GM12878 (cell line): ENCODE measurements around the gene SLC6A20. TPM values are rescaled to one million over a fixed set of nuclear protein-coding genes. Genes with fewer than 3 reads are reported as not detected.

ENCODE experiments used
- ATAC-seq: fragments of 200-7000 bp; cut with Tn5 transposase; 3 replicates; pipeline ENCODE4 v1.9.1; 2020; ENCODE audit warnings: mild to moderate bottlenecking, moderate library complexity
- BruUV-seq: library from RNA; stranded (reverse); fragments of 400-500 nt; replicated peaks from 2 replicates; lab custom pipeline; 2021; lab: Mats Ljungman, UMichigan
- CTCF ChIA-PET: fragments of 300-600 bp; sonication (Branson Sonifier 250); formaldehyde crosslinking; extraction: SDS; loops from one replicate; lab custom pipeline; 2021; ENCODE audit warnings: inconsistent platforms; lab: Yijun Ruan, JAX
- POLR2A ChIA-PET: fragments of 350-600 bp; formaldehyde crosslinking; extraction: SDS; loops from one replicate; lab custom pipeline; 2021; ENCODE audit warnings: inconsistent platforms; lab: Charles Lee
- RAD21 ChIA-PET: fragments of 300-600 bp; sonication (Branson Sonifier 250); formaldehyde crosslinking; loops from one replicate; lab custom pipeline; 2023; ENCODE audit warnings: antibody characterized with exemption; ENCODE audit not compliant: unreplicated experiment; lab: Charles Lee
- SMC1A ChIA-PET: fragments of 300-600 bp; sonication (Branson Sonifier 250); formaldehyde crosslinking; loops from one replicate; lab custom pipeline; 2023; ENCODE audit not compliant: unreplicated experiment, uncharacterized antibody; lab: Charles Lee
- DNase-seq: peaks from one replicate; pipeline ENCODE4 v3.0.0-alpha.2; 2011; ENCODE audit warnings: low read depth, low spot score
- FAIRE-seq: peaks from 3 replicates; lab custom pipeline; 2011; peaks lifted over from hg19 to GRCh38; lab: Jason Lieb, UNC
- H2AFZ ChIP-seq: 2 replicates; pipeline ENCODE4 v1.6.0; 2011; ENCODE audit warnings: low read depth, low read length, control low read depth; ENCODE audit not compliant: control insufficient read depth
- H3K27ac ChIP-seq: 2 replicates; pipeline ENCODE4 v1.5.1; 2011; ENCODE audit warnings: control low read depth; ENCODE audit not compliant: control insufficient read depth, insufficient read depth
- H3K27me3 ChIP-seq, 2 experiments: replicated peaks in 1 of 2; 2 replicates each; pipeline versions ENCODE4 v1.6.0 to v1.6.1; 2011; ENCODE audit warnings: low read length in 1 of 2; ENCODE audit not compliant: control insufficient read depth in 2 of 2, insufficient read depth in 2 of 2
- H3K36me3 ChIP-seq, 2 experiments: 2 replicates each; pipeline ENCODE4 v1.5.1; 2011; ENCODE audit warnings: low read length in 1 of 2; ENCODE audit not compliant: control insufficient read depth in 2 of 2, insufficient read depth in 2 of 2
- H3K4me1 ChIP-seq: 2 replicates; pipeline ENCODE4 v1.6.1; 2011; ENCODE audit warnings: mild to moderate bottlenecking, low read length, moderate library complexity, mixed read lengths; ENCODE audit not compliant: control insufficient read depth, insufficient read depth
- H3K4me2 ChIP-seq: 2 replicates; pipeline ENCODE4 v1.6.0; 2011; ENCODE audit warnings: control low read depth; ENCODE audit not compliant: control insufficient read depth, insufficient read depth
- H3K4me3 ChIP-seq: fragments of 200-600 bp; sonication (generic); 2 replicates; pipeline ENCODE4 v1.5.1; 2016
- H3K79me2 ChIP-seq: 2 replicates; pipeline ENCODE4 v1.6.0; 2011; ENCODE audit warnings: low read length; ENCODE audit not compliant: control insufficient read depth, insufficient read depth
- H3K9ac ChIP-seq: 2 replicates; pipeline ENCODE4 v1.8.0; 2011; ENCODE audit warnings: low read length, control low read depth, mixed read lengths; ENCODE audit not compliant: control insufficient read depth, insufficient read depth
- H3K9me3 ChIP-seq: replicated peaks from 3 replicates; pipeline ENCODE4 v1.5.1; 2011; ENCODE audit warnings: mild to moderate bottlenecking, low read length; ENCODE audit not compliant: control insufficient read depth, insufficient read depth
- H4K20me1 ChIP-seq: 2 replicates; pipeline ENCODE4 v1.6.0; 2011; ENCODE audit not compliant: control insufficient read depth, insufficient read depth
- ATF3 ChIP-seq: IDR thresholded peaks from 2 replicates; pipeline ENCODE4 v1.6.1; 2011; ENCODE audit warnings: low read depth, mild to moderate bottlenecking, low read length, moderate library complexity, borderline replicate concordance; ENCODE audit errors: extremely low read depth
- CBFB ChIP-seq: IDR thresholded peaks from 2 replicates; pipeline ENCODE4 v1.6.1; 2016; ENCODE audit warnings: antibody characterized with exemption, low read depth
- CBX5 ChIP-seq: sonication (generic); IDR thresholded peaks from 2 replicates; pipeline ENCODE4 v1.6.1; 2016; ENCODE audit warnings: low read depth, moderate library complexity, mild to moderate bottlenecking, inconsistent platforms
- KAT2A ChIP-seq: conservative IDR thresholded peaks from 2 replicates; pipeline ENCODE4 v1.6.1; 2011; ENCODE audit warnings: low read depth, low read length; ENCODE audit not compliant: control insufficient read depth
- NBN ChIP-seq: fragments of 450-650 bp; IDR thresholded peaks from 2 replicates; pipeline ENCODE4 v1.6.1; 2016
- NFIC ChIP-seq: IDR thresholded peaks from 2 replicates; pipeline ENCODE4 v1.6.1; 2012; ENCODE audit warnings: low read depth, mild to moderate bottlenecking, inconsistent platforms, low read length, moderate library complexity
- NFYB ChIP-seq: IDR thresholded peaks from 2 replicates; pipeline ENCODE4 v1.6.1; 2011; ENCODE audit warnings: low read depth, mild to moderate bottlenecking, low read length, improper control_type of control experiment, moderate library complexity; ENCODE audit not compliant: insufficient read depth
- NR2F1 ChIP-seq: fragments of 450-650 bp; conservative IDR thresholded peaks from 2 replicates; pipeline ENCODE4 v1.6.1; 2017; ENCODE audit warnings: mild to moderate bottlenecking
- SIN3A ChIP-seq: IDR thresholded peaks from 2 replicates; pipeline ENCODE4 v1.6.1; 2012; ENCODE audit warnings: low read depth, low read length, improper control_type of control experiment
- SP1 ChIP-seq: IDR thresholded peaks from one replicate; pipeline ENCODE4 v1.6.1; 2011; ENCODE audit warnings: low read depth, low read length
- TCF12 ChIP-seq: IDR thresholded peaks from 2 replicates; pipeline ENCODE4 v1.6.1; 2011; ENCODE audit warnings: low read depth, mild to moderate bottlenecking, low read length
- ZBTB4 ChIP-seq: fragments of 450-650 bp; formaldehyde crosslinking; IDR thresholded peaks from 2 replicates; pipeline ENCODE4 v1.4.0; 2022; ENCODE audit warnings: mild to moderate bottlenecking, moderate library complexity
- ZNF217 ChIP-seq: fragments of 450-650 bp; IDR thresholded peaks from 2 replicates; pipeline ENCODE4 v1.6.1; 2017; ENCODE audit warnings: antibody characterized with exemption, mild to moderate bottlenecking
- ZNF592 ChIP-seq: fragments of 450-650 bp; IDR thresholded peaks from 2 replicates; pipeline ENCODE4 v1.6.1; 2017; ENCODE audit warnings: mild to moderate bottlenecking, moderate library complexity
- WGBS: methylation state at CpG from one replicate; pipeline ENCODE4 v1.1.6; 2016; ENCODE audit warnings: low lambda C conversion rate; ENCODE audit not compliant: insufficient replicate concordance, insufficient coverage; ENCODE audit errors: missing lambda C conversion rate; 5-methylcytosine and 5-hydroxymethylcytosine counted together
- in situ Hi-C: fragments of 300-500 bp; cut with MboI; formaldehyde crosslinking; loops from 9 replicates; pipeline ENCODE4 v1.14.3; 2018; ENCODE audit warnings: mixed read lengths
- intact Hi-C: fragments of 100-400 bp; cut with micrococcal nuclease; formaldehyde crosslinking; loops from one replicate; pipeline ENCODE4 v1.14.2; 2022; ENCODE audit not compliant: unreplicated experiment
- polyA plus RNA-seq, 11 experiments: library from polyadenylated mRNA; depleted of rRNA in 4 of 11; unstranded in 6 of 11; stranded (reverse) in 5 of 11; fragments of >200 nt; fragmentation: Nextera tagmentation in 4 of 11; fragmentation: Illumina TruSeq in 1 of 11; extraction: Ambion mirVana in 4 of 11; extraction: Trizol in 1 of 11; gene quantifications; 1 replicate in 1 of 11; 2 replicates in 10 of 11; pipeline versions ENCODE4 v1.2.1 to v1.2.3, GENCODE V29; 2011 to 2016; ENCODE audit warnings: inconsistent platforms in 2 of 11, missing spikeins in 2 of 11, low read depth in 1 of 11
- total RNA-seq, 4 experiments: library from RNA; depleted of rRNA in 3 of 4; stranded (reverse); fragments of >200 nt in 3 of 4; fragmentation: Illumina TruSeq in 1 of 4; extraction: Trizol in 1 of 4; gene quantifications; 2 replicates each; pipeline versions ENCODE4 v1.2.1 to v1.2.3, GENCODE V29; 2013 to 2021

SLC6A20 gene
- total and polyA plus RNA-seq, 10 of the 15 experiments (the other 5 are each of a cell fraction or from before 2014, with no cell fraction given) = 0.31 to 4.1 (median 1.1) TPM

DNA sequence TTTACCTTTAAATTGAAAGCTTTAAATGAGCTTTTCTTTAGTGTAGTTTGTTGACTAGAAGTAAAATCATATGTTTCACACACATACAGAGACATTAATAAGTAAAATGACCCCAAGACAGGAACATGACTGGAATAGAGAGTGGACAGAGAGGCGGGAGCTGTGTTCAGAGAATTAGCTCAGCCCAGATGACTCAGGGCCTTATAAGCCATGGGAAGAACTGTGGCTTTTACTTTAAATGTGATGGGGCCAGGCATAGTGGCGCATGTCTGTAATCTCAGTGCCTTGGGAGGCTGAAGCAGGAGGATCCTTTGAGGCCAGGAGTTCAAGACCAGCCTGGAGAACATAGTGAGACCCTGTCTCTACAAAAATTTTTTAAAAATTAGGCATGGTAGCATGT, 80.4 kb downstream of the SLC6A20 start:
- H3K9me3 ChIP-seq = no peaks in the 10 kb centered on the region
- no peaks in the 10 kb centered on the region for H3K4me1 ChIP-seq
- in situ Hi-C loops (no loop called here), intact Hi-C loops (no loop called here)
- POLR2A ChIA-PET = interaction anchor here (0.6 to 1.5 kb wide), 5 partner anchors 11 to 625 kb away, joined by 3 to 7 read pairs (median 5); no protein-coding TSS in a partner anchor
- FAIRE-seq (no peak), DNase-seq (no peak), ATAC-seq (no peak)
- no peak overlapping the region for H3K4me3 ChIP-seq
- SMC1A ChIA-PET = interaction anchor here (0.8 to 1.5 kb wide), 5 partner anchors 11 to 674 kb away, joined by 3 to 5 read pairs (median 3); no protein-coding TSS in a partner anchor
- TF ChIP-seq ZNF217 = no peak
- no peak for TF ChIP-seq SIN3A
- TF ChIP-seq TCF12 = no peak
- no peak for TF ChIP-seq ATF3
- no peak for TF ChIP-seq NFYB
- TF ChIP-seq NBN = no peak
- no peak for TF ChIP-seq NR2F1
- no peak for TF ChIP-seq NFIC
- TF ChIP-seq CBX5 = no peak
- TF ChIP-seq ZNF592 = no peak
- no peak for TF ChIP-seq ZBTB4 (CRISPR knock-in tag)
- no peak for TF ChIP-seq SP1
- no peak for TF ChIP-seq KAT2A
- TF ChIP-seq CBFB = no peak
- peaks cover 3 to 21% of the 10 kb centered on the region in 2 experiments for H3K36me3 ChIP-seq
- no peak overlapping the region for H2AFZ ChIP-seq
- BruUV-seq = no TSS peak
- no peaks in the 10 kb centered on the region for H3K27me3 ChIP-seq
- no peak overlapping the region for H3K4me2 ChIP-seq
- CTCF ChIA-PET = interaction anchor here (1.8 kb wide), 1 partner anchor 12 kb away, joined by 5 read pairs; no protein-coding TSS in a partner anchor
- no peak overlapping the region for H3K27ac ChIP-seq
- RAD21 ChIA-PET = no interaction called here
- no peak overlapping the region for H3K9ac ChIP-seq
- 79% methylated on average over 2 of the region's 2 CpGs for WGBS
- no peaks in the 10 kb centered on the region for H3K79me2 ChIP-seq
- H4K20me1 ChIP-seq = no peaks in the 10 kb centered on the region
